ENCODE results near the gene ADCYAP1R1.

DNA sequence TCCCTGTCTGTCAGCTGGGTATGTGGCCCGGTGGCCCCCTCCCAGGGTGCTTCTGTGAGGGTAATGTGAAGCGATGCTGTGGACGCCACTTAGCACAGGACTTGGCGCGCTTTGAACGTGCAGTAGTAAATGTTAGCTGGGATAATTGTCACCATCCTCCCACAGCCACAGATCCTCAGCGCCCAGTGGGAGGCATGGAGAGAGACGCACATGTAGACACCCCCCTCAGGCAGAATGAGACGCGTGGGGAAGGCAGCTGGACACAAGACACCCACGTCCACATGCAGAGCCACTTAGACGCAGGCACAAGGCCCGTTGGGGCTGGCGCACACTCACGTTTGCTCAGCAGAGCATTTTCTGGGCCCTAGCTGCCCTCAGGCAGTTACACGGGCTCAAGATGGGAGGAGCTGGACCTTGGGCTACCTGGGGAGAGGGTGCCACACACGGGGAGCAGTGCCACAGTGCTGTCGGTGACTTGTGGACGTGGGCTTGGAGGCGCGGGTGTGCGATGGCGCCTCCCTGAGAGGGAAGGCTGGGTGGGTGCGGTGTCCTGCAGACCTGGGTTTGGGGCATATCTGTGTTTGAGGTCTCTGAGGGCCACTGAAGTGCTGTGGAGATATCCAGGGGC, 26.4 kb downstream of the ADCYAP1R1 start:
- TF ChIP-seq, protein P1, sequence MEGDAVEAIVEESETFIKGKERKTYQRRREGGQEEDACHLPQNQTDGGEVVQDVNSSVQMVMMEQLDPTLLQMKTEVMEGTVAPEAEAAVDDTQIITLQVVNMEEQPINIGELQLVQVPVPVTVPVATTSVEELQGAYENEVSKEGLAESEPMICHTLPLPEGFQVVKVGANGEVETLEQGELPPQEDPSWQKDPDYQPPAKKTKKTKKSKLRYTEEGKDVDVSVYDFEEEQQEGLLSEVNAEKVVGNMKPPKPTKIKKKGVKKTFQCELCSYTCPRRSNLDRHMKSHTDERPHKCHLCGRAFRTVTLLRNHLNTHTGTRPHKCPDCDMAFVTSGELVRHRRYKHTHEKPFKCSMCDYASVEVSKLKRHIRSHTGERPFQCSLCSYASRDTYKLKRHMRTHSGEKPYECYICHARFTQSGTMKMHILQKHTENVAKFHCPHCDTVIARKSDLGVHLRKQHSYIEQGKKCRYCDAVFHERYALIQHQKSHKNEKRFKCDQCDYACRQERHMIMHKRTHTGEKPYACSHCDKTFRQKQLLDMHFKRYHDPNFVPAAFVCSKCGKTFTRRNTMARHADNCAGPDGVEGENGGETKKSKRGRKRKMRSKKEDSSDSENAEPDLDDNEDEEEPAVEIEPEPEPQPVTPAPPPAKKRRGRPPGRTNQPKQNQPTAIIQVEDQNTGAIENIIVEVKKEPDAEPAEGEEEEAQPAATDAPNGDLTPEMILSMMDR (IDR thresholded peaks at IDR 0.05), result no peak
- no peak for TF ChIP-seq POLR2A (IDR thresholded peaks at IDR 0.05)

Measured in adrenal gland (tissue), 5 donors.